Fibroblast of the aortic adventitia (primary cell): Measurements from ENCODE around the gene PKNOX1. TPM values are rescaled to one million over a fixed set of nuclear protein-coding genes. Genes with fewer than 3 reads are reported as not detected.

Experiments
- DNase-seq: peaks from one replicate; pipeline ENCODE4 v3.0.0-alpha.2; 2010; ENCODE audit warnings: low read depth
- H3K4me3 ChIP-seq: 2 replicates; pipeline ENCODE4 v1.5.1; 2011; ENCODE audit warnings: low read depth, mild to moderate bottlenecking, control low read depth, low read length, moderate library complexity
- CTCF ChIP-seq: IDR thresholded peaks from 2 replicates; pipeline ENCODE4 v1.5.1; 2011; ENCODE audit warnings: mild to moderate bottlenecking, low read length, control low read depth, inconsistent platforms; ENCODE audit not compliant: insufficient read depth
- total RNA-seq: library from RNA; depleted of rRNA; stranded (reverse); fragments of >200 nt; gene quantifications from 2 replicates; pipeline ENCODE4 v1.2.3, GENCODE V29; 2012; ENCODE audit warnings: low replicate concordance

The PKNOX1 gene
- total RNA-seq, 1 donor: 12.7 TPM

- no peak overlapping the region for H3K4me3 ChIP-seq
- DNase-seq: no peak
- no peak for TF ChIP-seq CTCF
Measured at GRCh38 chr21:43016728-43017127, 42.4 kb downstream of the PKNOX1 start.

- TF ChIP-seq CTCF: no peak
- no peak overlapping the region for H3K4me3 ChIP-seq
- DNase-seq: no peak
Measured at GRCh38 chr21:43018519-43018918, 44.2 kb downstream of the PKNOX1 start.

GRCh38 chr21:43020177-43020576 is 45.8 kb downstream of the PKNOX1 start:
- no peak for DNase-seq
- H3K4me3 ChIP-seq: no peak overlapping the region
- no peak for TF ChIP-seq CTCF

- H3K4me3 ChIP-seq: no peak overlapping the region
- TF ChIP-seq CTCF: no peak
- no peak for DNase-seq
Measured at GRCh38 chr21:43020771-43021170, 46.4 kb downstream of the PKNOX1 start.

GRCh38 chr21:43021191-43021590 is 46.8 kb downstream of the PKNOX1 start:
- no peak for DNase-seq
- TF ChIP-seq CTCF: no peak
- H3K4me3 ChIP-seq: no peak overlapping the region

GRCh38 chr21:43021756-43022600 is 47.6 kb downstream of the PKNOX1 start:
- TF ChIP-seq CTCF: no peak
- H3K4me3 ChIP-seq: no peak overlapping the region
- DNase-seq: no peak
